ENCODE measurements around the gene KCNMA1.

- no peak for TF ChIP-seq POLR2A (IDR thresholded peaks at IDR 0.05)
- no peak for TF ChIP-seq CTCF (IDR thresholded peaks at IDR 0.05)
Measured at GRCh38 chr10:77082601-77083252, 554.9 kb downstream of the KCNMA1 start.
